ENCODE data around the gene POLR3A. TPM values are rescaled to one million over a fixed set of nuclear protein-coding genes. Genes with fewer than 3 reads are reported as not detected.
A peak's percentile ranks its signal among the peaks of the same experiment; 100 is the strongest.

Gene POLR3A
- total and polyA plus RNA-seq, 2 donors, result 5.6 to 9.4 TPM

- no peak for DNase-seq (ENCODE audit: low read depth in 6 of 9, low spot score in 9 of 9)
- H3K36me3 ChIP-seq (ENCODE audit: control insufficient read depth in 2 of 2, insufficient read depth in 2 of 2, low read length in 1 of 2), result no peaks in the 10 kb centered on the region
- peaks cover 0 to 7% of the 10 kb centered on the region in 2 donors for H3K9me3 ChIP-seq (ENCODE audit: control insufficient read depth in 2 of 2, insufficient read depth in 1 of 2, low read length in 1 of 2)
- no peak overlapping the region for H3K4me3 ChIP-seq (ENCODE audit: low read length in 2 of 2)
- 95% methylated on average over 6 of the region's 6 CpGs for WGBS
- H3K27ac ChIP-seq (ENCODE audit: low read depth in 1 of 2, low read length in 1 of 2), result no peak overlapping the region
- no peaks in the 10 kb centered on the region for H3K27me3 ChIP-seq (ENCODE audit: control insufficient read depth in 2 of 2, insufficient read depth in 1 of 2, low read length in 1 of 2)
- no peaks in the 10 kb centered on the region for H3K4me1 ChIP-seq (ENCODE audit: control insufficient read depth in 2 of 2, insufficient read depth in 2 of 2, low read length in 2 of 2)
Measured at GRCh38 chr10:77960829-77961329, 68.4 kb downstream of the POLR3A start.

DNA sequence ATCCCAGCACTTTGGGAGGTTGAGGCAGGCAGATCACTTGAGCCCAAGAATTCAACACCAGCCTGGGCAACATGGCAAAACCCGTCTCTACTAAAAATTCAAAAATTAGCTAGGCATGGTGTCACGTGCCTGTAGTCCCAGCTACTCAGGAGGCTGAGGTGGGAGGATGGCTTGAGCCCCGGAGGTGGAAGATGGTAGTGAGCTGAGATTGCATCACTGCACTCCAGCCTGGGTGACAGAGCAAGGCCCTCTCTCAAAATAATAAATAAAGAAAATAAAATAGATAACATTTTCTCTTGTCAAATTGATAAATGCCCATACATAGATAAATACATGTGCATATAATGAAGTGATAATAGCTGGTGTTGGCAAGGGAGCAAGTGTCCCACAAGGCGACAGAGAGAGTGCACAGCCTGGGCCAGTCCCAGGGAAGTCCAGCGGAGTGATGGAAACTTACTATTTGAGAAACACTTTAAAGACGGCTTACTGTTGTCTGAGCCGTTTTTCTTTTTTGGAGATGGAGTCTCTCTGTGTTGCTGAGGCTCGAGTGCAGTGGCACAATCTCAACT lies 69.3 kb downstream of the POLR3A start:
- Histone ChIP-seq H3K27ac (ENCODE audit: low read depth in 1 of 2, low read length in 1 of 2) (peak overlapping the region in 1 of 2 donors; percentile 65), H3K27me3 (ENCODE audit: control insufficient read depth in 2 of 2, insufficient read depth in 1 of 2, low read length in 1 of 2) (no peaks in the 10 kb centered on the region), H3K4me1 (ENCODE audit: control insufficient read depth in 2 of 2, insufficient read depth in 2 of 2, low read length in 2 of 2) (no peaks in the 10 kb centered on the region), H3K4me3 (ENCODE audit: low read length in 2 of 2) (no peak overlapping the region), H3K36me3 (ENCODE audit: control insufficient read depth in 2 of 2, insufficient read depth in 2 of 2, low read length in 1 of 2) (no peaks in the 10 kb centered on the region), H3K9me3 (ENCODE audit: control insufficient read depth in 2 of 2, insufficient read depth in 1 of 2, low read length in 1 of 2) (peaks cover 0 to 7% of the 10 kb centered on the region in 2 donors)
- DNase-seq (ENCODE audit: low read depth in 6 of 9, low spot score in 9 of 9), result no peak
- WGBS, result 94% methylated on average over 8 of the region's 8 CpGs

- Histone ChIP-seq H3K27me3 (ENCODE audit: control insufficient read depth in 2 of 2, insufficient read depth in 1 of 2, low read length in 1 of 2) (no peaks in the 10 kb centered on the region), H3K9me3 (ENCODE audit: control insufficient read depth in 2 of 2, insufficient read depth in 1 of 2, low read length in 1 of 2) (peaks cover 0 to 7% of the 10 kb centered on the region in 2 donors), H3K36me3 (ENCODE audit: control insufficient read depth in 2 of 2, insufficient read depth in 2 of 2, low read length in 1 of 2) (no peaks in the 10 kb centered on the region), H3K27ac (ENCODE audit: low read depth in 1 of 2, low read length in 1 of 2) (peak overlapping the region in 1 of 2 donors; percentile 46), H3K4me3 (ENCODE audit: low read length in 2 of 2) (no peak overlapping the region), H3K4me1 (ENCODE audit: control insufficient read depth in 2 of 2, insufficient read depth in 2 of 2, low read length in 2 of 2) (no peaks in the 10 kb centered on the region)
- DNase-seq (ENCODE audit: low read depth in 6 of 9, low spot score in 9 of 9), result peak in 1 of 9 donors; percentile 17
- 92% methylated on average over 4 of the region's 4 CpGs for WGBS
Measured at GRCh38 chr10:77959384-77959783, 69.9 kb downstream of the POLR3A start.

- 90% methylated on average over 1 of the region's 1 CpG for WGBS
- Histone ChIP-seq H3K4me3 (ENCODE audit: low read length in 2 of 2) (no peak overlapping the region), H3K9me3 (ENCODE audit: control insufficient read depth in 2 of 2, insufficient read depth in 1 of 2, low read length in 1 of 2) (peaks cover 0 to 12% of the 10 kb centered on the region in 2 donors), H3K27ac (ENCODE audit: low read depth in 1 of 2, low read length in 1 of 2) (no peak overlapping the region), H3K4me1 (ENCODE audit: control insufficient read depth in 2 of 2, insufficient read depth in 2 of 2, low read length in 2 of 2) (no peaks in the 10 kb centered on the region), H3K27me3 (ENCODE audit: control insufficient read depth in 2 of 2, insufficient read depth in 1 of 2, low read length in 1 of 2) (no peaks in the 10 kb centered on the region), H3K36me3 (ENCODE audit: control insufficient read depth in 2 of 2, insufficient read depth in 2 of 2, low read length in 1 of 2) (no peaks in the 10 kb centered on the region)
- DNase-seq (ENCODE audit: low read depth in 6 of 9, low spot score in 9 of 9), result no peak
Measured at GRCh38 chr10:77955136-77955535, 74.2 kb downstream of the POLR3A start.

DNA sequence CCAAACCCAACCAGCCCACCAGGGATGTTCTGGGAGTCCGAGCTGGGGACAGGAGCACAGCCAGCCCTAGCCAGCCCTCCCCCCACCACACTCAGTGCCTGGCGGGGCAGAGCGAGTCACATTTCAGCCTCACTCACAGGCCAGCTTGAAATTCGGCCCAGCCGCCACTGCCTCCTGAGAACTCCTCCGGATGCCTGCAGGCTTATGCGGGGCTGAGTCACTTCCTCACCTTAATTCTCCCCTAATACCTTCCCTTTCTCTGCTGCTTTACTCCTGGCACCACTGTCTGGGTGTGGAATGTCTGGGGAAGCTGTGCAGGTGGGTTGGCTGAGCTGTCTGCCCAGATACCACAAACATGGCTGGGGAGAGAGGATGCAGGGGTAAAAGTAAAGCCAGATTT lies 80.1 kb downstream of the POLR3A start:
- H3K36me3 ChIP-seq (ENCODE audit: control insufficient read depth in 2 of 2, insufficient read depth in 2 of 2, low read length in 1 of 2), result no peaks in the 10 kb centered on the region
- no peak overlapping the region for H3K4me3 ChIP-seq (ENCODE audit: low read length in 2 of 2)
- WGBS, result 17% methylated on average over 7 of the region's 7 CpGs
- no peak for DNase-seq (ENCODE audit: low read depth in 6 of 9, low spot score in 9 of 9)
- peaks cover 0 to 17% of the 10 kb centered on the region in 2 donors for H3K9me3 ChIP-seq (ENCODE audit: control insufficient read depth in 2 of 2, insufficient read depth in 1 of 2, low read length in 1 of 2)
- H3K27me3 ChIP-seq (ENCODE audit: control insufficient read depth in 2 of 2, insufficient read depth in 1 of 2, low read length in 1 of 2), result peaks cover 0 to 5% of the 10 kb centered on the region in 2 donors
- peaks cover 0 to 4% of the 10 kb centered on the region in 2 donors for H3K4me1 ChIP-seq (ENCODE audit: control insufficient read depth in 2 of 2, insufficient read depth in 2 of 2, low read length in 2 of 2)
- H3K27ac ChIP-seq (ENCODE audit: low read depth in 1 of 2, low read length in 1 of 2), result peak overlapping the region in 1 of 2 donors; percentile 60

DNA sequence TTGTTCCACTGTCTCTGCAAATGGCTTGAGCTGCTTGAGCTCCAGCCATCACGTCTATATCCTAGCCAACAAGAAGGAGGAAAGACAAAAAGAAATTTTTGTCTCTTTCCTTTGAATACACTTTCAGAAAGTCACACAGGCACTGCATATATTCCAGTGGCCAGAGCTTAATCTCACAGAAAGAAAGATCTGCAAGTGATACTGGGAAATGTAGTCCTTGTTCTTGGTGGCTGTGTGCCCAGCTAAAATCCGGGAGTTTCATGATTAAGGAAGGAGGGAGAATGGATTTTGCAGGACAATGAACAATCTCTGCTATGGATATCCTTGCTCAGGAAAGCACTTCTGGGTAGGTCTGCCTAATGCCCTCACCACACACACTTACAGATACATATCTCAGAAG lies 83.2 kb downstream of the POLR3A start:
- no peak for DNase-seq (ENCODE audit: low read depth in 6 of 9, low spot score in 9 of 9)
- Histone ChIP-seq H3K27ac (ENCODE audit: low read depth in 1 of 2, low read length in 1 of 2) (no peak overlapping the region), H3K9me3 (ENCODE audit: control insufficient read depth in 2 of 2, insufficient read depth in 1 of 2, low read length in 1 of 2) (peaks cover 0 to 11% of the 10 kb centered on the region in 2 donors), H3K4me3 (ENCODE audit: low read length in 2 of 2) (no peak overlapping the region), H3K36me3 (ENCODE audit: control insufficient read depth in 2 of 2, insufficient read depth in 2 of 2, low read length in 1 of 2) (no peaks in the 10 kb centered on the region), H3K27me3 (ENCODE audit: control insufficient read depth in 2 of 2, insufficient read depth in 1 of 2, low read length in 1 of 2) (peaks cover 0 to 5% of the 10 kb centered on the region in 2 donors), H3K4me1 (ENCODE audit: control insufficient read depth in 2 of 2, insufficient read depth in 2 of 2, low read length in 2 of 2) (peaks cover 0 to 4% of the 10 kb centered on the region in 2 donors)
- WGBS, result 94% methylated on average over 2 of the region's 2 CpGs

DNA sequence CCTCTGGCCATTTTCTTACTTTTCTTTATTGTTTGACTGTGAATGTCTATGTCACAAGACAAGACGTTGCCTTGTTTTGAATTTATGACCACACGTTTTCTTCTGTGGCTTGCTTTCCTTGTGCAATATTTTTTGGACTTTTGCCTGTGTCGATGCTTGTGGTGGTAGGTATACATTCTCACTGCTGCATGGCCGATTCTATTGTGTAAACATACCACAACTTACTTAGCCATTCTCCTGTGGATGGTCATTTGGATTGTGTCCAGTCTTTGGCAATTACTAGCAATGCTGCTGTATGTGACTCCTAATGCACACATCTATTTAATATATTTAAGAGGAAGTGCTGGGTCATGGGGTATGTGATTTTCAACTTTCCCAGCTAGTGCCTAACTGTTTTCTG lies 84.8 kb downstream of the POLR3A start:
- Histone ChIP-seq H3K27ac (ENCODE audit: low read depth in 1 of 2, low read length in 1 of 2) (no peak overlapping the region), H3K4me1 (ENCODE audit: control insufficient read depth in 2 of 2, insufficient read depth in 2 of 2, low read length in 2 of 2) (peaks cover 0 to 3% of the 10 kb centered on the region in 2 donors), H3K27me3 (ENCODE audit: control insufficient read depth in 2 of 2, insufficient read depth in 1 of 2, low read length in 1 of 2) (peaks cover 0 to 6% of the 10 kb centered on the region in 2 donors), H3K36me3 (ENCODE audit: control insufficient read depth in 2 of 2, insufficient read depth in 2 of 2, low read length in 1 of 2) (no peaks in the 10 kb centered on the region), H3K9me3 (ENCODE audit: control insufficient read depth in 2 of 2, insufficient read depth in 1 of 2, low read length in 1 of 2) (peaks cover 0 to 5% of the 10 kb centered on the region in 2 donors), H3K4me3 (ENCODE audit: low read length in 2 of 2) (no peak overlapping the region)
- 59% methylated on average over 4 of the region's 4 CpGs for WGBS
- no peak for DNase-seq (ENCODE audit: low read depth in 6 of 9, low spot score in 9 of 9)

- Histone ChIP-seq H3K27me3 (ENCODE audit: control insufficient read depth in 2 of 2, insufficient read depth in 1 of 2, low read length in 1 of 2) (peaks cover 0 to 2% of the 10 kb centered on the region in 2 donors), H3K9me3 (ENCODE audit: control insufficient read depth in 2 of 2, insufficient read depth in 1 of 2, low read length in 1 of 2) (no peaks in the 10 kb centered on the region), H3K36me3 (ENCODE audit: control insufficient read depth in 2 of 2, insufficient read depth in 2 of 2, low read length in 1 of 2) (no peaks in the 10 kb centered on the region), H3K27ac (ENCODE audit: low read depth in 1 of 2, low read length in 1 of 2) (peak overlapping the region; percentile 10 to 42), H3K4me1 (ENCODE audit: control insufficient read depth in 2 of 2, insufficient read depth in 2 of 2, low read length in 2 of 2) (no peaks in the 10 kb centered on the region), H3K4me3 (ENCODE audit: low read length in 2 of 2) (no peak overlapping the region)
- WGBS, result 83% methylated on average over 8 of the region's 8 CpGs
- DNase-seq (ENCODE audit: low read depth in 6 of 9, low spot score in 9 of 9), result no peak
Measured at GRCh38 chr10:77943121-77943901, 86.0 kb downstream of the POLR3A start.

DNA sequence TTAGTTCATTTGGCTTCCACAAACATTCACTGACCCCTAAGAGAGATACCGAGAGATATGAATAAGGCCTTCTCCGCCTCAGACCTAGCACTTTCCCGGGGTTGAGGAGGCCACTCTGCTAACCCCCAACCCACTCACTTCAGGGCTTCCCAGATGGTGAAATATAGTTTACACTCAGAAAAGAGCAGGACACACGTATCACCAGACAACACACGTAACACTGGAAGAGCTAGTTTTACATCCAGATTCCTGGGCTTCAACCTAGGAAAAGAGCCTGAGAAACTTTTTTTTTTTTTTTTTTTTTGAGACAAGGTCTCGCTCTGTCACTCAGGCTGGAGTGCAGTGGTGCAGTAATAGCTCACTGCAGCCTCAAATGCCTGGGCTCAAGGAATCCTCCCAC lies 87.5 kb downstream of the POLR3A start:
- 95% methylated on average over 6 of the region's 6 CpGs for WGBS
- DNase-seq (ENCODE audit: low read depth in 6 of 9, low spot score in 9 of 9), result no peak
- no peaks in the 10 kb centered on the region for H3K36me3 ChIP-seq (ENCODE audit: control insufficient read depth in 2 of 2, insufficient read depth in 2 of 2, low read length in 1 of 2)
- H3K9me3 ChIP-seq (ENCODE audit: control insufficient read depth in 2 of 2, insufficient read depth in 1 of 2, low read length in 1 of 2), result no peaks in the 10 kb centered on the region
- H3K4me3 ChIP-seq (ENCODE audit: low read length in 2 of 2), result no peak overlapping the region
- no peak overlapping the region for H3K27ac ChIP-seq (ENCODE audit: low read depth in 1 of 2, low read length in 1 of 2)
- H3K27me3 ChIP-seq (ENCODE audit: control insufficient read depth in 2 of 2, insufficient read depth in 1 of 2, low read length in 1 of 2), result peaks cover 0 to 2% of the 10 kb centered on the region in 2 donors
- H3K4me1 ChIP-seq (ENCODE audit: control insufficient read depth in 2 of 2, insufficient read depth in 2 of 2, low read length in 2 of 2), result no peaks in the 10 kb centered on the region

Data from thymus (tissue), 11 donors.